ENCODE results near the gene ATP1A2.

DNA sequence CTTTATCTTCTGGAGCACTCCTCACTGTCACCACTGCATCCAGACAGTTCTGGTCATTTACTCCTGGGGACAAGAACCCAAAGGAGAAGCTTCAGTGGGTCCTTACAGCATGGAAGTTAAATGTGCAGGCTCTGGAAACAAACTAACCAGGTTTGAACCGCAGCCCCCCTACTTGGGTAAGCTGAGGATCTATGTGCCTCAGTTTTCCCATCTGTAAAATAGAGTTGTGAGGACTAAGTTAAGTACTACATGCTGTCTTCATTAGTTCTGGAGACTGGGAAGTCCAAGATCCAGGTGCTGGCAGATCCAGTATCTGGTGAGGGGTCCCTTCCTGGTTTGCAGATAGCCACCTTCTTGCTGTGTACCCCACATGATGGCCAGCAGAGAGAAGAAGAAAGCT lies 8.0 kb upstream of the ATP1A2 start:
- TF ChIP-seq CHD2 (IDR thresholded peaks at IDR 0.05; ENCODE audit: low read length), result no peak
- no peak for TF ChIP-seq TAF1 (IDR thresholded peaks at IDR 0.05; ENCODE audit: low read depth, low read length)
- no peak for TF ChIP-seq SP2 (IDR thresholded peaks at IDR 0.05; ENCODE audit: low read length)
- no peak for TF ChIP-seq CHD1 (IDR thresholded peaks at IDR 0.05; ENCODE audit: low read depth, low read length)
- TF ChIP-seq, protein P1, sequence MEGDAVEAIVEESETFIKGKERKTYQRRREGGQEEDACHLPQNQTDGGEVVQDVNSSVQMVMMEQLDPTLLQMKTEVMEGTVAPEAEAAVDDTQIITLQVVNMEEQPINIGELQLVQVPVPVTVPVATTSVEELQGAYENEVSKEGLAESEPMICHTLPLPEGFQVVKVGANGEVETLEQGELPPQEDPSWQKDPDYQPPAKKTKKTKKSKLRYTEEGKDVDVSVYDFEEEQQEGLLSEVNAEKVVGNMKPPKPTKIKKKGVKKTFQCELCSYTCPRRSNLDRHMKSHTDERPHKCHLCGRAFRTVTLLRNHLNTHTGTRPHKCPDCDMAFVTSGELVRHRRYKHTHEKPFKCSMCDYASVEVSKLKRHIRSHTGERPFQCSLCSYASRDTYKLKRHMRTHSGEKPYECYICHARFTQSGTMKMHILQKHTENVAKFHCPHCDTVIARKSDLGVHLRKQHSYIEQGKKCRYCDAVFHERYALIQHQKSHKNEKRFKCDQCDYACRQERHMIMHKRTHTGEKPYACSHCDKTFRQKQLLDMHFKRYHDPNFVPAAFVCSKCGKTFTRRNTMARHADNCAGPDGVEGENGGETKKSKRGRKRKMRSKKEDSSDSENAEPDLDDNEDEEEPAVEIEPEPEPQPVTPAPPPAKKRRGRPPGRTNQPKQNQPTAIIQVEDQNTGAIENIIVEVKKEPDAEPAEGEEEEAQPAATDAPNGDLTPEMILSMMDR (IDR thresholded peaks at IDR 0.05; ENCODE audit: control extremely low read depth in 1 of 3, insufficient read depth in 1 of 3, low read depth in 1 of 3, low read length in 3 of 3), result no peak
